Right lobe of liver (tissue), 6 donors: Measurements from ENCODE around the gene PTP4A2. TPM values are rescaled to one million over a fixed set of nuclear protein-coding genes. Genes with fewer than 3 reads are reported as not detected.

Source experiments
- ATAC-seq, 4 donors: fragments of 200-7000 bp; cut with Tn5 transposase; one replicate each; pipeline ENCODE4 v1.9.1; 2020; ENCODE audit warnings: mild to moderate bottlenecking in 4 of 4, moderate library complexity in 4 of 4
- DNase-seq, 3 donors: peaks; one replicate each; pipeline ENCODE4 v3.0.0-alpha.2; 2020
- H3K27ac ChIP-seq, 3 donors: fragments of 200-600 bp; one replicate each; pipeline ENCODE4 v1.8.0; 2022
- H3K27me3 ChIP-seq, 2 donors: fragments of 200-600 bp; one replicate each; pipeline ENCODE4 v1.8.0; 2022
- H3K36me3 ChIP-seq, 4 donors: fragments of 200-600 bp; sonication (generic) in 1 of 4; one replicate each; pipeline versions ENCODE4 v1.5.1 to v1.8.0; 2017 to 2022; ENCODE audit warnings: control low read depth in 1 of 4
- H3K4me1 ChIP-seq, 4 donors: fragments of 200-600 bp; sonication (generic) in 1 of 4; one replicate each; pipeline versions ENCODE4 v1.5.1 to v1.8.0; 2017 to 2022; ENCODE audit warnings: control low read depth in 1 of 4
- H3K4me3 ChIP-seq, 3 donors: fragments of 200-600 bp; one replicate each; pipeline ENCODE4 v1.8.0; 2022
- H3K9me3 ChIP-seq, 4 donors: fragments of 200-600 bp; sonication (generic) in 1 of 4; one replicate each; pipeline versions ENCODE4 v1.5.1 to v1.8.0; 2017 to 2022; ENCODE audit warnings: control low read depth in 1 of 4
- POLR2A ChIP-seq: fragments of 450-650 bp; IDR thresholded peaks from one replicate; pipeline ENCODE4 v1.6.1; 2017; ENCODE audit warnings: antibody characterized with exemption, mild to moderate bottlenecking
- WGBS: methylation state at CpG from one replicate; pipeline ENCODE4 v1.1.6; 2018; ENCODE audit warnings: low coverage, low lambda C conversion rate; ENCODE audit not compliant: insufficient coverage; ENCODE audit errors: missing lambda C conversion rate; 5-methylcytosine and 5-hydroxymethylcytosine counted together
- intact Hi-C, 2 donors: fragments of 100-400 bp; cut with DNase I; formaldehyde crosslinking; loops; one replicate each; pipeline versions ENCODE4 v1.11.2 to v1.14.1; 2022
- total RNA-seq, 6 experiments: library from RNA; depleted of rRNA in 2 of 6; stranded (reverse); fragments of >200 nt in 2 of 6; fragmentation: NEBNext Ultra II Directional in 3 of 6; extraction: Animal tissue kit (Norgen Biotek cat#: 25700) in 3 of 6; gene quantifications; one replicate each; pipeline versions ENCODE4 v1.1.0 to v1.2.4, GENCODE V29; 2016 to 2023
- TF ChIP-seq, protein P1 (sequence below), 4 donors: fragments of 200-600 bp in 3 of 4; fragments of 450-650 bp in 1 of 4; IDR thresholded peaks; one replicate each; pipeline versions ENCODE4 v1.5.1 to v1.8.0; 2016 to 2022; ENCODE audit warnings: antibody characterized with exemption in 4 of 4, mild to moderate bottlenecking in 2 of 4
- donor health status: DM: no; HTN: yes; CAD: no.
- donor health status: DM: no; HTN: no; CAD: no.
- donor health status: DM: no; HTN: no; CAD: no.
- donor health status: DM: no; HTN: yes; CAD: no.
- donor health status: DM: no; HTN: yes; CAD: no.

Gene PTP4A2
- total RNA-seq, 6 experiments from 2014 or later: 66.3 to 143 (median 117) TPM

DNA sequence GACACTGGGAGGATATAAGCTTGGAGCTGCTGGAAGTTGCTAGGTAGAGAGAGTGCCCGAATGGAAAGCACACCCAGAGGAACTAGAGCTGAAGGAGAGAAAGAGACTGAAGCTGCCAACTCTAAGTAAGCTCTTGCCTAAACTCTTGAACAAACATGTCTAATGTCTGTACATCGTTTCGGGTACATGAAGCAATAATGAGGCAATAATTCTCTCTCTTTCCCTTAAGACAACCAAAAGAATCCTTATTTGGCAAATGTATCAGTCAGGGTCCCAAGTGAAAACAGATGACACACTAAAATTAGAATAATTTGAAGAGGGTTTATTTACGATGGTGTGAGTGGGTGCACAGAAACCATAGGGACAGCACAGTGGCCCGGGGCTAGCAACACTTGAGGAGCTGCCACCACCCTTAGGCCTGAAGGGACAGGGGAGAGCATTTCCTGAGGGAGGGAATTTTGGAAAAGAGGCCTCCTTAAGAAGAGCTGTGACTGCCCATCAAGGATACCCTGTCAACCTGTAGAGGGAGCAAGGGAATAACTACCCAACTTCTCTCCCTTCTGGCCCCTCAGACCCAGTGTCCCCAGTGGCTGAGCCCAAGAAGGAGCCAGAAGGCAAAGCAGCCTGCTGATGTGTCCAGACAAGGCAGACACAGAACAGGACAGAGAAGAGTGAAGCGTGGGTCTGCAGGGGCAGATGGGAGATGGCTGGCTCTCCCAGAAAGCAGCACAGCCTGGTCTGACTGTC is 39.4 kb upstream of the PTP4A2 start:
- Histone ChIP-seq H3K9me3 (no peaks in the 10 kb centered on the region), H3K36me3 (no peaks in the 10 kb centered on the region), H3K4me1 (no peaks in the 10 kb centered on the region), H3K4me3 (no peak overlapping the region), H3K27me3 (no peaks in the 10 kb centered on the region), H3K27ac (no peak overlapping the region)
- DNase-seq (no peak), ATAC-seq (peak; percentile 18 to 49 (median 38))
- 32% methylated on average over 5 of the region's 6 CpGs for WGBS
- intact Hi-C loops: loop anchor here in 1 of 2 donors (10.0 kb wide), 1 partner anchor 153 kb away; no protein-coding TSS in a partner anchor
- no peak for TF ChIP-seq POLR2A
- TF ChIP-seq, protein P1, sequence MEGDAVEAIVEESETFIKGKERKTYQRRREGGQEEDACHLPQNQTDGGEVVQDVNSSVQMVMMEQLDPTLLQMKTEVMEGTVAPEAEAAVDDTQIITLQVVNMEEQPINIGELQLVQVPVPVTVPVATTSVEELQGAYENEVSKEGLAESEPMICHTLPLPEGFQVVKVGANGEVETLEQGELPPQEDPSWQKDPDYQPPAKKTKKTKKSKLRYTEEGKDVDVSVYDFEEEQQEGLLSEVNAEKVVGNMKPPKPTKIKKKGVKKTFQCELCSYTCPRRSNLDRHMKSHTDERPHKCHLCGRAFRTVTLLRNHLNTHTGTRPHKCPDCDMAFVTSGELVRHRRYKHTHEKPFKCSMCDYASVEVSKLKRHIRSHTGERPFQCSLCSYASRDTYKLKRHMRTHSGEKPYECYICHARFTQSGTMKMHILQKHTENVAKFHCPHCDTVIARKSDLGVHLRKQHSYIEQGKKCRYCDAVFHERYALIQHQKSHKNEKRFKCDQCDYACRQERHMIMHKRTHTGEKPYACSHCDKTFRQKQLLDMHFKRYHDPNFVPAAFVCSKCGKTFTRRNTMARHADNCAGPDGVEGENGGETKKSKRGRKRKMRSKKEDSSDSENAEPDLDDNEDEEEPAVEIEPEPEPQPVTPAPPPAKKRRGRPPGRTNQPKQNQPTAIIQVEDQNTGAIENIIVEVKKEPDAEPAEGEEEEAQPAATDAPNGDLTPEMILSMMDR (IDR thresholded peaks at IDR 0.05): peak in 1 of 4 donors; percentile 11

- Histone ChIP-seq H3K36me3 (no peaks in the 10 kb centered on the region), H3K4me3 (no peak overlapping the region), H3K4me1 (no peaks in the 10 kb centered on the region), H3K27ac (no peak overlapping the region), H3K27me3 (no peaks in the 10 kb centered on the region), H3K9me3 (no peaks in the 10 kb centered on the region)
- ATAC-seq (no peak), DNase-seq (no peak)
- 100% methylated on average over 1 of the region's 1 CpG for WGBS
- intact Hi-C loops: loop anchor here in 1 of 2 donors (10.0 kb wide), 1 partner anchor 152 kb away; no protein-coding TSS in a partner anchor
- TF ChIP-seq, protein P1 (IDR thresholded peaks at IDR 0.05): no peak
- no peak for TF ChIP-seq POLR2A
Measured at GRCh38 chr1:31976401-31976800, 38.2 kb upstream of the PTP4A2 start.

- ATAC-seq: no peak
- DNase-seq: no peak
- no peaks in the 10 kb centered on the region for H3K4me1 ChIP-seq
- no peaks in the 10 kb centered on the region for H3K9me3 ChIP-seq
- WGBS: 73% methylated on average over 3 of the region's 3 CpGs
- no peak overlapping the region for H3K27ac ChIP-seq
- intact Hi-C loops: loop anchor here in 1 of 2 donors (10.0 kb wide), 1 partner anchor 146 kb away; no protein-coding TSS in a partner anchor
- H3K27me3 ChIP-seq: no peaks in the 10 kb centered on the region
- H3K4me3 ChIP-seq: no peak overlapping the region
- H3K36me3 ChIP-seq: no peaks in the 10 kb centered on the region
- TF ChIP-seq, protein P1 (IDR thresholded peaks at IDR 0.05): no peak
- no peak for TF ChIP-seq POLR2A
Measured at GRCh38 chr1:31970873-31971272, 32.7 kb upstream of the PTP4A2 start.

DNA sequence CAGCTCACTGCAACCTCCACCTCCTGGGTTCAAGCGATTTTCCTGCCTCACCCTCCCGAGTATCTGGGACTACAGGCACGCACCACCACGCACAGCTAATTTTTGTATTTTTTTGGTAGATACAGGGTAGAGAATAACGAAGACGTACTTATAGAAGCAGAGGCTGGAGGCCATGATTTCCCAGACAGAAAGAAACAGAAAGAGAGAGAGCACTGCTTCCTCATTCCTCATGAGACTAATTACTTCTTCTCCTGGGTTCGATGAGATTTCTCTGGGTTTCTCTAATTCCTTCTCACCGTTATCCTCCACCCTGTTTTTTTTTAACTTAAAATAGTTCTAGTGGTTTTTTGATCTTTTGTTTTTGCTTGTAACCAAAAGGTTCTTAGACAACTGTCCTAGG is 23.4 kb upstream of the PTP4A2 start:
- no peak overlapping the region for H3K27ac ChIP-seq
- intact Hi-C loops: loop anchor here in 1 of 2 donors (10.0 kb wide), 1 partner anchor 137 kb away; no protein-coding TSS in a partner anchor
- no peaks in the 10 kb centered on the region for H3K9me3 ChIP-seq
- DNase-seq: no peak
- H3K27me3 ChIP-seq: no peaks in the 10 kb centered on the region
- TF ChIP-seq, protein P1 (IDR thresholded peaks at IDR 0.05): no peak
- no peak for TF ChIP-seq POLR2A
- no peaks in the 10 kb centered on the region for H3K36me3 ChIP-seq
- ATAC-seq: no peak
- no peak overlapping the region for H3K4me3 ChIP-seq
- H3K4me1 ChIP-seq: peaks cover 0 to 8% (median 4%) of the 10 kb centered on the region in 4 donors
- WGBS: 70% methylated on average over 8 of the region's 8 CpGs
